ENCODE data around the gene HKDC1.

Gene HKDC1

GRCh38 chr10:69232736-69233480, 12.8 kb downstream of the HKDC1 start:
- H3K4me3 ChIP-seq (ENCODE audit: low read depth, low read length) = no peak overlapping the region
- DNase-seq (ENCODE audit: low read depth) = no peak
- no peak for TF ChIP-seq CTCF (conservative IDR thresholded peaks at IDR 0.05; ENCODE audit: low read depth, low read length)

GRCh38 chr10:69234447-69234846, 14.3 kb downstream of the HKDC1 start:
- H3K4me3 ChIP-seq (ENCODE audit: low read depth, low read length) = no peak overlapping the region
- no peak for TF ChIP-seq CTCF (conservative IDR thresholded peaks at IDR 0.05; ENCODE audit: low read depth, low read length)
- DNase-seq (ENCODE audit: low read depth) = no peak

GRCh38 chr10:69237528-69238159, 17.5 kb downstream of the HKDC1 start:
- peak; percentile 82 for DNase-seq (ENCODE audit: low read depth)
- H3K4me3 ChIP-seq (ENCODE audit: low read depth, low read length) = no peak overlapping the region
- peak; percentile 99 for TF ChIP-seq CTCF (conservative IDR thresholded peaks at IDR 0.05; ENCODE audit: low read depth, low read length)

GRCh38 chr10:69239136-69239535, 19.0 kb downstream of the HKDC1 start:
- TF ChIP-seq CTCF (conservative IDR thresholded peaks at IDR 0.05; ENCODE audit: low read depth, low read length) = no peak
- no peak for DNase-seq (ENCODE audit: low read depth)
- H3K4me3 ChIP-seq (ENCODE audit: low read depth, low read length) = no peak overlapping the region

- no peak for DNase-seq (ENCODE audit: low read depth)
- no peak overlapping the region for H3K4me3 ChIP-seq (ENCODE audit: low read depth, low read length)
- TF ChIP-seq CTCF (conservative IDR thresholded peaks at IDR 0.05; ENCODE audit: low read depth, low read length) = no peak
Measured at GRCh38 chr10:69239816-69240434, 19.8 kb downstream of the HKDC1 start.

GRCh38 chr10:69240455-69240854, 20.3 kb downstream of the HKDC1 start:
- no peak overlapping the region for H3K4me3 ChIP-seq (ENCODE audit: low read depth, low read length)
- no peak for DNase-seq (ENCODE audit: low read depth)
- TF ChIP-seq CTCF (conservative IDR thresholded peaks at IDR 0.05; ENCODE audit: low read depth, low read length) = no peak

Measured in choroid plexus epithelial cell (primary cell).